Measurements from ENCODE around the gene APCDD1L. TPM values are rescaled to one million over a fixed set of nuclear protein-coding genes. Genes with fewer than 3 reads are reported as not detected.
"Not testable (repeated sequence)": the region's sequence is repeated elsewhere in the genome, so short reads cannot be mapped to it uniquely, and the experiment has no call there.

Gene APCDD1L
- total RNA-seq, 1 experiment from 2014 or later: not detected

DNA sequence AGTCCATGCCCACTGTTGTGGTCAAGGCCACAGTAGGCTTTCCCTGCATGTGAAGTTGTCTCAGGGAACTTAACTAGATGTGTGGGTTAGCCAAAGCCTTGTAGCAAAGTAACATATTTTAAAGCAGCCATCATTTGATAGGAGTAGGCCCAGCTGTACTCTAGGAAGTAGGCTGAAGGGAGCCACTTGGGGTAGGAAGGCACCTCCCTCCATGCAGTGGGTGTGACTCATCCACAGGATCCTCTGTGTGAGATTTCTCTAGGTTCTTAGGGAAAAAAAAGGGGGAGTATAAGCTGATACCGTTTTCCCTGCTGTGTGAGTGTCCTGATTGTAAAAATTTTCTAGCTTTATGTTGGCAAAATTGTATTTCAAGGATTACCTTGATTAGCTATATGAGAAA, 81.4 kb downstream of the APCDD1L start:
- Histone ChIP-seq H3K36me3 (ENCODE audit: insufficient read depth, low read length) (no peaks in the 10 kb centered on the region; the same call in 1 of the 2 replicates), H3K4me2 (ENCODE audit: low read depth, low read length, poor library complexity, severe bottlenecking) (no peak overlapping the region), H3K9ac (ENCODE audit: low read length) (no peak overlapping the region), H3K79me2 (ENCODE audit: low read length) (peaks cover 99% of the 10 kb centered on the region), H3K9me2 (replicated peaks; ENCODE audit: insufficient read depth, low read length) (no peaks in the 10 kb centered on the region), H4K20me1 (ENCODE audit: insufficient read depth, low read depth, low read length) (peaks cover 10% of the 10 kb centered on the region; the same call in 1 of the 2 replicates), H3K4me1 (ENCODE audit: low read length) (peaks cover 9% of the 10 kb centered on the region), H3K4me3 (ENCODE audit: low read length) (no peak overlapping the region), H3K9me3 (ENCODE audit: low read length) (no peaks in the 10 kb centered on the region), H3K27ac (ENCODE audit: low read length) (no peak overlapping the region), H2AFZ (ENCODE audit: low read length) (no peak overlapping the region), H3K27me3 (ENCODE audit: low read length) (no peaks in the 10 kb centered on the region)
- DNase-seq: no peak

DNA sequence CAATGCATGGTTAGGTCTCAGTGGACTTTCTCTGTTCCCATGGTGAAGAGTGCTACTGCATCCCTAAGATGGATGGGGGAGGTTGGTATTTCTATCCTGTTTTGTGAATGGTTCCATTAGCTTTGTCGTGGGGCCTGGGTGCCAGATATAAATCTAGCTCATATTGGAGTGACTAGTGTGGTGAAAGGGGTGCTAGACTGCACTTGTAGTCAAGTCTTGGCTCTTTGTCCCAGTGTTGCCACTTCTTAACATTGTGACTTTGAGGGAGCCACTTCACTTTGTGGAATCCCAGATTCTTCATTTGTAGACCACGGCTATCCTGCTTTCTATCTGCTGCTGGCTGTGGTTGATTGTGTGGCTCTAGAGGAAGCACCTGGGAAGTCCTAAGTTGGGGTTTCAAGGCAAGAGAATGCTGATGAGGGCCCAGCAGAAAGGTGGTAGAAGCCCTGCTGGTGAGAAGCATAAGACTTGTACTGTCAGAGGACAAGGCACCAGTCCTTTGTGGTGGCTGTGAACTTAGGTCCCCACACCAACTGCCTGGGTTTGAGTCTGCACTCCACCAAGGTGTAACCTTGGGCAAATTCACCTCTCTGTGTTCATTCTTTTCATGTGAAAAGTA, 82.1 kb downstream of the APCDD1L start:
- H4K20me1 ChIP-seq (ENCODE audit: insufficient read depth, low read depth, low read length): peaks cover 10% of the 10 kb centered on the region; the same call in 1 of the 2 replicates
- no peaks in the 10 kb centered on the region for H3K9me3 ChIP-seq (ENCODE audit: low read length)
- no peak overlapping the region for H3K9ac ChIP-seq (ENCODE audit: low read length)
- no peak for DNase-seq
- peaks cover 99% of the 10 kb centered on the region for H3K79me2 ChIP-seq (ENCODE audit: low read length)
- H3K9me2 ChIP-seq (replicated peaks; ENCODE audit: insufficient read depth, low read length): no peaks in the 10 kb centered on the region
- no peaks in the 10 kb centered on the region for H3K27me3 ChIP-seq (ENCODE audit: low read length)
- peaks cover 2% of the 10 kb centered on the region; the same call in 1 of the 2 replicates for H3K36me3 ChIP-seq (ENCODE audit: insufficient read depth, low read length)
- peaks cover 3% of the 10 kb centered on the region; the same call in 1 of the 2 replicates for H3K4me1 ChIP-seq (ENCODE audit: low read length)
- no peak overlapping the region for H2AFZ ChIP-seq (ENCODE audit: low read length)
- H3K4me3 ChIP-seq (ENCODE audit: low read length): no peak overlapping the region
- no peak overlapping the region for H3K27ac ChIP-seq (ENCODE audit: low read length)
- H3K4me2 ChIP-seq (ENCODE audit: low read depth, low read length, poor library complexity, severe bottlenecking): no peak overlapping the region

DNA sequence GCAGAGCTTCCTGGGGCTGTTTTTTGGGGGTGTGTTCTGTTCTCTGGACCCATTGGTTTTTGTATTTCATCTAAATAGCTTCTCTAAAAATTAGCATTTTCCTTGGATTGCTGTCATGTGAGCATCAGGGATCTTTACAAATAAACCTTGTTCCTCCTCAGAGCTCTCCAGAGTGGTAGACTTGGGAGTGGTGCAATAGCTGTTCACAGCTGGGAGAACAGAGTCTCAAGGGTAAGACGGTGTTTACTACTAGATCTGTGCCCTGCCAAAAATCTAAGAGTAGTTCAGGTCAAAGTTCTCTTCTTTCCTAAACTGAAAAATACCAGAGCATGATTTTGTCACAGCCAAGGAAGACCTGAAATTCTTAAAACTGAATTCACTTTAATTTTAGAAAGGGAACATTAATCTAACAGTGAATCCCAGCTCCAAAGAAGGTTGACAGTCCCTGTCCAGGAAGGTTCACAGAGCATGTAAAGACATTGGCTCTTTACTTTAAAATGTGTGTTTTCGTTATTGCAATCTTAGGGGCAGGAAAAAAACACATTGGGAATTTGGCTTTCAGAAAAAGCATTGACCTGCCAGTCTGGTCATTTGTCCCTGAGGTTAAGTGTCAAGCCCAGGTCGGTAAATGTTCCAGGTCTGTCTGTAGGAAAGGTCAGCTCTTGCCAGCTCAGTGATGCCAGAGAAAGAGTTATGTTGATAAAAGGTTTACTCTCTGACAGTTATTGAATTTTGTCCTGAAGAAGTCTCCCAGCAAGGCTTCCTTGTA, 82.8 kb downstream of the APCDD1L start:
- Histone ChIP-seq H3K27me3 (ENCODE audit: low read length) (no peaks in the 10 kb centered on the region), H3K9me2 (replicated peaks; ENCODE audit: insufficient read depth, low read length) (no peaks in the 10 kb centered on the region), H3K79me2 (ENCODE audit: low read length) (peaks cover 99% of the 10 kb centered on the region), H3K27ac (ENCODE audit: low read length) (no peak overlapping the region), H3K36me3 (ENCODE audit: insufficient read depth, low read length) (peaks cover 4% of the 10 kb centered on the region; the same call in 1 of the 2 replicates), H3K4me3 (ENCODE audit: low read length) (no peak overlapping the region), H4K20me1 (ENCODE audit: insufficient read depth, low read depth, low read length) (peaks cover 10% of the 10 kb centered on the region; the same call in 1 of the 2 replicates), H2AFZ (ENCODE audit: low read length) (no peak overlapping the region), H3K4me1 (ENCODE audit: low read length) (peaks cover 3% of the 10 kb centered on the region; the same call in 1 of the 2 replicates), H3K4me2 (ENCODE audit: low read depth, low read length, poor library complexity, severe bottlenecking) (no peak overlapping the region), H3K9me3 (ENCODE audit: low read length) (no peaks in the 10 kb centered on the region), H3K9ac (ENCODE audit: low read length) (no peak overlapping the region)
- DNase-seq: no peak

DNA sequence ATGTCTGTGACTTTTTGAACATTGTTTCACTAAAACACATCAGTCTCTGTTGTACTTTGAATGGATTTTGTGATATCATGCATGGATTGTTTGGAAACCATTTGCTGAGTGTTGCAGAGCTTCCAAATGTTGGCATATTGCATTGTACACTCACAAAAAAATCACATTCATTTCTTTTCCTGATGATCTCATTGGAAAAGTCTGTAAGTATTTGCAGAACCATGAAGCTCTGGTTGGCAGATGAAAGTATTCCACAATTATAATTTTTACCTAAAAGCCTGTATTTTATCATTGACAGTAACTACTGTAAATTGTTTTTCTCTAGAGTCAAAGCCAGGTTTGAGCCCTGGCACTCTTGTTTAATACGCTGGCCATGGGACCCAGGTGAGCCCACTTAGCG, 84.1 kb downstream of the APCDD1L start:
- Histone ChIP-seq H3K9me3 (ENCODE audit: low read length) (no peaks in the 10 kb centered on the region), H3K27me3 (ENCODE audit: low read length) (no peaks in the 10 kb centered on the region), H3K79me2 (ENCODE audit: low read length) (peaks cover 99% of the 10 kb centered on the region), H3K9ac (ENCODE audit: low read length) (no peak overlapping the region), H3K4me1 (ENCODE audit: low read length) (no peaks in the 10 kb centered on the region), H3K36me3 (ENCODE audit: insufficient read depth, low read length) (peaks cover 4% of the 10 kb centered on the region; the same call in 1 of the 2 replicates), H3K4me2 (ENCODE audit: low read depth, low read length, poor library complexity, severe bottlenecking) (no peak overlapping the region), H3K27ac (ENCODE audit: low read length) (no peak overlapping the region), H3K9me2 (replicated peaks; ENCODE audit: insufficient read depth, low read length) (no peaks in the 10 kb centered on the region), H2AFZ (ENCODE audit: low read length) (no peak overlapping the region), H4K20me1 (ENCODE audit: insufficient read depth, low read depth, low read length) (peaks cover 6% of the 10 kb centered on the region; the same call in 1 of the 2 replicates), H3K4me3 (ENCODE audit: low read length) (no peak overlapping the region)
- DNase-seq: no peak

DNA sequence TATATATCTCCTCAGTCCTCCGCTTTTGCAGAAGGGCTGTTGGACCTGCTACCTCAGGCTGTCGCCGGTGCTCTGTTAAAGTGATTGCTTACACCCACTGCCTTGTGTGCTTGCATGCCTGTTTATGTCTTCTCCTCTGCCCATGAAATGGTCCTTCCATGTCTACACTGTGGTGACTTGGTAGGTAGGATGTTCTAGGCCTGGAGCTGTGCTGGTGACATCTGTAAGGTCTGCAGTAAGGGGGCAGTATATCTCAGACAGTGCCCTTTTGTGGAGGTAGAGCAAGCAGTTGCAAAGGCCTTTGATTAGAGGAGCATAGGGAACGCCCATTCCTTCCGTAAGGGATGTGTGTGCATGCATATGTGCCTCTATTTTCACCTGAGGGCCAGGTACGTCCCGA, 85.9 kb downstream of the APCDD1L start:
- peaks cover 6% of the 10 kb centered on the region; the same call in 1 of the 2 replicates for H4K20me1 ChIP-seq (ENCODE audit: insufficient read depth, low read depth, low read length)
- peaks cover 14% of the 10 kb centered on the region; the same call in 1 of the 2 replicates for H3K36me3 ChIP-seq (ENCODE audit: insufficient read depth, low read length)

DNA sequence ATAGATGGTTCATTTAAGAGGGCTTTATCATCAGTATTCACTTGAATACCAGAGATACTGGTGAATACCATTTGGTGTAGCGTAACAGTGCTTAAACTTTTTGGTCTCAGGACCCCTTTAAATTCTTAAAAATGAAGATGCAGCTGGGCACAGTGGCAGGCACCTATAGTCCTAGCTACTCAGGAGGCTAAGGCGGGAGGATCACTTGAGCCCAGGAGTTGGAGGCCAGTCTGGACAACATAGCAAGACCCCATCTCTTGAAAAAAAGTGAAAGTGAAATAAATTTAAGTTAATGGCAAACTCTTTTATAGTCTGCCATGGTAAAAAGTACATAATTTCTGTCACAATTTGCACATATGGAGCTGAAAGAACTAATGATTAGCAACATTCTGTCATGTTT, 86.8 kb downstream of the APCDD1L start:
- no peak for DNase-seq
- Histone ChIP-seq H3K4me3 (ENCODE audit: low read length) (no peak overlapping the region), H3K27me3 (ENCODE audit: low read length) (no peaks in the 10 kb centered on the region), H3K4me2 (ENCODE audit: low read depth, low read length, poor library complexity, severe bottlenecking) (no peak overlapping the region), H3K79me2 (ENCODE audit: low read length) (peaks cover 97% of the 10 kb centered on the region), H3K9me3 (ENCODE audit: low read length) (no peaks in the 10 kb centered on the region), H2AFZ (ENCODE audit: low read length) (no peak overlapping the region), H3K36me3 (ENCODE audit: insufficient read depth, low read length) (peaks cover 21% of the 10 kb centered on the region; the same call in 1 of the 2 replicates), H3K9ac (ENCODE audit: low read length) (no peak overlapping the region), H3K27ac (ENCODE audit: low read length) (no peak overlapping the region), H3K4me1 (ENCODE audit: low read length) (no peaks in the 10 kb centered on the region), H3K9me2 (replicated peaks; ENCODE audit: insufficient read depth, low read length) (no peaks in the 10 kb centered on the region), H4K20me1 (ENCODE audit: insufficient read depth, low read depth, low read length) (0 out of 2 replicates have a peak, but pooled peaks cover 3% of the 10 kb centered on the region)

More for the DNA sequence above, 85.9 kb downstream of the APCDD1L start:
- Histone ChIP-seq H3K4me1 (ENCODE audit: low read length) (no peaks in the 10 kb centered on the region), H3K9me2 (replicated peaks; ENCODE audit: insufficient read depth, low read length) (no peaks in the 10 kb centered on the region), H2AFZ (ENCODE audit: low read length) (no peak overlapping the region), H3K9me3 (ENCODE audit: low read length) (no peaks in the 10 kb centered on the region), H3K79me2 (ENCODE audit: low read length) (peaks cover 97% of the 10 kb centered on the region), H3K4me2 (ENCODE audit: low read depth, low read length, poor library complexity, severe bottlenecking) (no peak overlapping the region), H3K27me3 (ENCODE audit: low read length) (no peaks in the 10 kb centered on the region), H3K4me3 (ENCODE audit: low read length) (no peak overlapping the region), H3K27ac (ENCODE audit: low read length) (no peak overlapping the region), H3K9ac (ENCODE audit: low read length) (no peak overlapping the region)
- no peak for DNase-seq

DNA sequence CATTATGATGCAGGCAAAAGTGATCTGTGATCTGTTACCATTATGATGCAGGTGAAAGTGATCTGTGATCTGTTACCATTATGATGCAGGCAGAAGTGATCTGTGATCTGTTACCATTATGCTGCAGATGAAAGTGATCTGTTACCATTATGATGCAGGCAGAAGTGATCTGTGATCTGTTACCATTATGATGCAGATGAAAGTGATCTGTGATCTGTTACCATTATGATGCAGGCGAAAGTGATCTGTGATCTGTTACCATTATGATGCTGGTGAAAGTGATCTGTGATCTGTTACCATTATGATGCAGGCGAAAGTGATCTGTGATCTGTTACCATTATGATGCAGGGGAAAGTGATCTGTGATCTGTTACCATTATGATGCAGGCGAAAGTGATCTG, 87.6 kb downstream of the APCDD1L start:
- Histone ChIP-seq H3K79me2 (ENCODE audit: low read length) (peaks cover 95% of the 10 kb centered on the region), H3K36me3 (ENCODE audit: insufficient read depth, low read length) (peaks cover 21% of the 10 kb centered on the region; the same call in 1 of the 2 replicates)
- not testable (repeated sequence) for H3K4me3 ChIP-seq (ENCODE audit: low read length); DNase-seq; H2AFZ ChIP-seq (ENCODE audit: low read length); H3K4me1 ChIP-seq (ENCODE audit: low read length); H3K9me3 ChIP-seq (ENCODE audit: low read length); H3K27me3 ChIP-seq (ENCODE audit: low read length); H3K4me2 ChIP-seq (ENCODE audit: low read depth, low read length, poor library complexity, severe bottlenecking); H3K9ac ChIP-seq (ENCODE audit: low read length); H3K27ac ChIP-seq (ENCODE audit: low read length); H4K20me1 ChIP-seq (ENCODE audit: insufficient read depth, low read depth, low read length); H3K9me2 ChIP-seq (replicated peaks; ENCODE audit: insufficient read depth, low read length)

All from Karpas-422 (cell line).